LoVo (cell line): ENCODE data around the gene CSK.

ENCODE experiments used
- DNase-seq: peaks from one replicate; pipeline ENCODE4 v3.0.0-alpha.2; 2016; ENCODE audit warnings: low spot score

Gene CSK

GRCh38 chr15:74843445-74843828, 61.6 kb downstream of the CSK start:
- DNase-seq = no peak

- DNase-seq = no peak
Measured at GRCh38 chr15:74843891-74844299, 62.0 kb downstream of the CSK start.

GRCh38 chr15:74844319-74845207, 62.7 kb downstream of the CSK start:
- DNase-seq = no peak

DNA sequence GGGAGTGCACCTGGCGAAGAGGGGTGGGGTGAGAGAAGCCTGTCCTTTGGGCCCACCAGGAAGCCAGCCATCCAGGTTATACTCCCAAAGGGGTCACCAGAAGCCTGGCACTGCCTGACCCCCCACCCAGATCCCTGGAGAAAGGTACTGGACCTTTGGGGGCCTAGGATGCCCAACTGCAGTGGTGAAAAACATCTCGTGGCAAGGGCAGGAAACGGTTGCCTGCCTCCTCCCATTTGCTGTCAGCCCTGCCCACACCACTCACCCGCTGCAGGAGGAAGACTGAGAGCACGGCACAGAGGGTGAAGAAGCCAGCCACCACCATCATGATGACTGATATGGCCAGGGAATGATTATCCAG, 63.3 kb downstream of the CSK start:
- no peak for DNase-seq

GRCh38 chr15:74845581-74845980, 63.7 kb downstream of the CSK start:
- no peak for DNase-seq

GRCh38 chr15:74847432-74847831, 65.6 kb downstream of the CSK start:
- DNase-seq = no peak

DNA sequence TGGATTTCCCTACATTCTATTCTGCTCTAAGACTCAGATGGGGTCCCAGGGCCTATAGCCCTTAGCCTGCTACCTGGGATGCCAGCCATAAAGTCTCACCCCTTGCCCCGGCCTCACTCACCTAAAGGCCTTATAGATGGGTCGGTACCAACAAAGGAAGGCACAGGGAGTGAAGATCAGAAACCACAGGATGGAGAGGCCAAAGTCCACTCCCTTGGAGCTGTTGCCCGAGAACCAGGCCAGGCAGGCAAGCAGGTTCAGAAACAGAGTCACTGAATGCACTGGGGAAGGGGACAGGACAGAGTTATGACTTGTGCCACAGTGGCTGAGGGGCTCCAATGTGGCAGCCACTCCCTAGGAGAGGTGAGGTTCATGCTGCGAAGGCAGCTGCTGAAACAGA, 68.5 kb downstream of the CSK start:
- DNase-seq = no peak

DNA sequence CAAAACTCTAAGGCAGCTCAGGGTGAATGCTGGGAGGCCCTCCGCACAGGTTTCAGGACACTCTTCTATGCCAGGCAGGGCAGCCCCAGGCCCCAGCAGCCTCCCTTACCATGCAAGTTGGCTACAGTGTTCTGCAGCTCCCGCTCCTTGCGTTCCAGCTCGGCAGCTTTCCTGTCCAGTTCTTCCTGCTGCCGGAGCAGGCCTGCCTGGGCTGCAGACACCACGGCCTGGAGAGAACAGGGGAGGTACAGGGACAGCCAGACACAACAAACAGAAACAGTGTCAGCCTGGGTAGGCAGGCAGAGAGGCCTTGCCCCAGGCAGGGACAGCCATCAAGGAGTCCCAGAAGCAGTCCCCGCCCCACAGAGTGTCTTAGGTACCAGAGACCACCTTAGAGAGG, 70.1 kb downstream of the CSK start:
- DNase-seq = no peak
